ENCODE results near the gene ISG20L2. TPM values are rescaled to one million over a fixed set of nuclear protein-coding genes. Genes with fewer than 3 reads are reported as not detected.

The ISG20L2 gene
- total RNA-seq, 1 donor from 2014 or later, result 33.0 TPM

DNA sequence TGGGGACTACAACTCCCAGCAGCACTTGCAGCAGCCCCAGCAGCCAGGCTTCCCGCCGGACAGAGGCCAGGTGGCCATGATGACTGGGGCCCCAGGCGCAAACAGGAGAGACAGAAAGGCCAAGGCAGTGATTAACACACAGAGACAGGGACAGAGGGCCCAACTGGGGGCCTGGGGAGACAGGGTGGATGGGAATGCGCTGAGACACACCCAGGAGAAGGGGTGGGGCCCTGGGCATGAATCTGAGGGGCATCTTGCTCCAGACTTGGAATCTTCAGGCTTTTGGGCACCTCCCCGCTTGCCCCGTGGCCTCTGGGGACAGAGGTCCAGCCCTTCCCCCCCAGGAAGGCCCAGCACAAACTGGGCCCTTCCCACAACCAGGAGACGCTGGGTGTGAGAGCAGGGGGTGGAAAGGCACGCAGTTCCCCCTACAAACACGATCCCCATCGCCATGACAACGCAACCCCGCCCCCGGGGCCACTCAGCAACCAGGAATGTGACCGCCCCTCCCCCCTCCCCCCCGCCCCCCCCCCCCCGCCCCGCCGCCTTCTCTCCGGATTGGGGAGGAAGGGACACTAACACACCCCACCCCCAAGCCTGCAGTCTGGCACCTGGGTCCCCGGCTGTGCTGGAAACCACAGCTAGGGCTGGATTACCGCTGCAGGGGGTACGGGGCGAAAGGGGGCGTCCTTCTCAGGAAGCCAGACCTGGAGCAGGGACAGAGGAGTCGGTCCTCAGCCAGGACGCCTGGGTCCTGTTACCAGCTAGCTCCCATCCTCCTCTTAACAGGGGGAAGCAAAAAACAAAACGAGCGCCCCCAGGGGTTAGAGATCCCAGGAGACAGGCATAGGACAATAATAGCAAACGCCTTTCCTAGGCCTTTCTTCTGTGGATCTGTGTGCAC lies 18.4 kb upstream of the ISG20L2 start:
- peak overlapping the region; percentile 88 for H3K4me3 Mint-ChIP-seq (ENCODE audit: unreplicated experiment)
- H3K27me3 Mint-ChIP-seq (ENCODE audit: unreplicated experiment), result no peaks in the 10 kb centered on the region
- H3K9me3 Mint-ChIP-seq (ENCODE audit: unreplicated experiment), result no peaks in the 10 kb centered on the region
- H3K4me1 Mint-ChIP-seq (ENCODE audit: unreplicated experiment), result peaks cover 56% of the 10 kb centered on the region
- TF ChIP-seq, protein P1, sequence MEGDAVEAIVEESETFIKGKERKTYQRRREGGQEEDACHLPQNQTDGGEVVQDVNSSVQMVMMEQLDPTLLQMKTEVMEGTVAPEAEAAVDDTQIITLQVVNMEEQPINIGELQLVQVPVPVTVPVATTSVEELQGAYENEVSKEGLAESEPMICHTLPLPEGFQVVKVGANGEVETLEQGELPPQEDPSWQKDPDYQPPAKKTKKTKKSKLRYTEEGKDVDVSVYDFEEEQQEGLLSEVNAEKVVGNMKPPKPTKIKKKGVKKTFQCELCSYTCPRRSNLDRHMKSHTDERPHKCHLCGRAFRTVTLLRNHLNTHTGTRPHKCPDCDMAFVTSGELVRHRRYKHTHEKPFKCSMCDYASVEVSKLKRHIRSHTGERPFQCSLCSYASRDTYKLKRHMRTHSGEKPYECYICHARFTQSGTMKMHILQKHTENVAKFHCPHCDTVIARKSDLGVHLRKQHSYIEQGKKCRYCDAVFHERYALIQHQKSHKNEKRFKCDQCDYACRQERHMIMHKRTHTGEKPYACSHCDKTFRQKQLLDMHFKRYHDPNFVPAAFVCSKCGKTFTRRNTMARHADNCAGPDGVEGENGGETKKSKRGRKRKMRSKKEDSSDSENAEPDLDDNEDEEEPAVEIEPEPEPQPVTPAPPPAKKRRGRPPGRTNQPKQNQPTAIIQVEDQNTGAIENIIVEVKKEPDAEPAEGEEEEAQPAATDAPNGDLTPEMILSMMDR (IDR thresholded peaks at IDR 0.05), result peak; percentile 18
- DNase-seq (ENCODE audit: extremely low spot score, unreplicated experiment), result peak; percentile 97
- peaks cover 15% of the 10 kb centered on the region for H3K36me3 Mint-ChIP-seq (ENCODE audit: unreplicated experiment)
- peak overlapping the region; percentile 100 for H3K27ac Mint-ChIP-seq (ENCODE audit: unreplicated experiment)

DNA sequence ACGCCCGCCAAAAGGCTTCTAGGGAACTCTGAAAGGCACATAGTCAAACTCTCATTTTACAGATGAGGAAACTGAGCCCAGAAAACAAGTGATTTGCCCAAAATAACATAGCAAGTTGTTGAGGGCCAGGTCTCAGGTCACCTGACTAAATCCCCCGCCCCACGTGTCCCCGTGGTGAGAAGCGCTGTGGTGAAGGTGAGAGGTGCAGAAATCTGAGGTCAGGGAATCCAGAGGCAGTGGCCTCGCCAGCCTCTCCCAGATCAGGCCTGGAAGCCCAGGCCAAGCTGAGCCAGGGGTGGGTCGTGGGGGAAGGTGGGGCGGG lies 17.8 kb upstream of the ISG20L2 start:
- H3K4me3 Mint-ChIP-seq (ENCODE audit: unreplicated experiment), result peak overlapping the region; percentile 88
- TF ChIP-seq, protein P1 (IDR thresholded peaks at IDR 0.05), result no peak
- H3K36me3 Mint-ChIP-seq (ENCODE audit: unreplicated experiment), result peaks cover 16% of the 10 kb centered on the region
- no peaks in the 10 kb centered on the region for H3K9me3 Mint-ChIP-seq (ENCODE audit: unreplicated experiment)
- peak overlapping the region; percentile 100 for H3K27ac Mint-ChIP-seq (ENCODE audit: unreplicated experiment)
- no peak for DNase-seq (ENCODE audit: extremely low spot score, unreplicated experiment)
- H3K4me1 Mint-ChIP-seq (ENCODE audit: unreplicated experiment), result peaks cover 60% of the 10 kb centered on the region
- H3K27me3 Mint-ChIP-seq (ENCODE audit: unreplicated experiment), result no peaks in the 10 kb centered on the region

DNA sequence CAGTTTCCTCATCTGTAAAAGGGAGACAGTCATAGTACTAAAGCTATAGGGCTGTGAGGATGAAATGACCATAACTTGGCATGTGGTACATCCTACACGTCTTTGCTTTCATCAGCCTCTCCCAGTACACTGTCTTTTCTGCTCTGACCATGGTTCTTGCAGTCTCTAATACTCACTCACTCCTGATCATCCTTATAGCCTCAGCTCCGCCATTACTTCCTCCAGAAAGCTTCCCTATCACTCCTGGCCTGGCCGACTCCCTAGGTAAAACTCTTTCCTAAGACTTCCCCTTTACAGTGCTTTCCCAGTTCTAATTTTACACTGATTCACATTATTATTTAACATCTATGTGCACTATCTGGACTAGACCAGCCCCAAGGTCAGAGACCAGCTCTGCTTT lies 17.3 kb upstream of the ISG20L2 start:
- peaks cover 64% of the 10 kb centered on the region for H3K4me1 Mint-ChIP-seq (ENCODE audit: unreplicated experiment)
- no peaks in the 10 kb centered on the region for H3K9me3 Mint-ChIP-seq (ENCODE audit: unreplicated experiment)
- TF ChIP-seq, protein P1 (IDR thresholded peaks at IDR 0.05), result no peak
- no peaks in the 10 kb centered on the region for H3K27me3 Mint-ChIP-seq (ENCODE audit: unreplicated experiment)
- H3K36me3 Mint-ChIP-seq (ENCODE audit: unreplicated experiment), result peaks cover 17% of the 10 kb centered on the region
- H3K27ac Mint-ChIP-seq (ENCODE audit: unreplicated experiment), result peak overlapping the region; percentile 100
- no peak for DNase-seq (ENCODE audit: extremely low spot score, unreplicated experiment)
- peak overlapping the region; percentile 88 for H3K4me3 Mint-ChIP-seq (ENCODE audit: unreplicated experiment)

DNA sequence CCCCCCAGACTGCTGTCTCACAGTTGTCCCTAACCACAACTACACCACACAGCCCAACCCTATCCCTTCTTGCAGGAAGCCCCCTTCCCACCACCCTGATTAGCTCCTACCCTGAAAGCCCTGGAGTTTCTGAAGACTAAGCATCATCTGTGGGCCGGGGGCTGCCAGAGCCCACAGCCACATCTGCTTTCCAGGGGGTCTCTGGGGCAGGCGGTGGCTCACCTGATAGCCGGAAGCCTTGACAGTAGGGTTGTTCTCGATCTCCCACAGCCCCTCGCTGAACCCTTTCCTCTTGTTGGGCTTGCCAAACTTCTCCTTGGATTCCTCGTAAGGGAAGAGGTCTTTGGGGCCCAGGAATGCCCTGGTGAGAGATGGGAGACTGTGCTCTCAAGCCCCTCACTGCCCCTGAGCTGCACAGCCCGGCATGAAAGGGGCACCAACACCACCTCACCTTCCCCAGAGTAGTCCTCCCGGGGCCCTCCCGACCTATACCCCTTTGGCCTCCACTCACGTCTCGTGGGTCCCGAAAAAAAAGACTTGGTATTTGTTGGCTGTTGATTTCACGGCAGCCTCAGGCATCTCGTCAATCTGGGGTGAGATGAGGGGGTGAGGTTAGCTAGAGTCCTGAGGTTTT lies 16.3 kb upstream of the ISG20L2 start:
- Mint-ChIP-seq H3K4me3 (ENCODE audit: unreplicated experiment) (no peak overlapping the region), H3K27ac (ENCODE audit: unreplicated experiment) (peak overlapping the region; percentile 100), H3K36me3 (ENCODE audit: unreplicated experiment) (peaks cover 17% of the 10 kb centered on the region), H3K27me3 (ENCODE audit: unreplicated experiment) (no peaks in the 10 kb centered on the region), H3K4me1 (ENCODE audit: unreplicated experiment) (peaks cover 66% of the 10 kb centered on the region), H3K9me3 (ENCODE audit: unreplicated experiment) (no peaks in the 10 kb centered on the region)
- TF ChIP-seq, protein P1 (IDR thresholded peaks at IDR 0.05), result no peak
- DNase-seq (ENCODE audit: extremely low spot score, unreplicated experiment), result no peak

DNA sequence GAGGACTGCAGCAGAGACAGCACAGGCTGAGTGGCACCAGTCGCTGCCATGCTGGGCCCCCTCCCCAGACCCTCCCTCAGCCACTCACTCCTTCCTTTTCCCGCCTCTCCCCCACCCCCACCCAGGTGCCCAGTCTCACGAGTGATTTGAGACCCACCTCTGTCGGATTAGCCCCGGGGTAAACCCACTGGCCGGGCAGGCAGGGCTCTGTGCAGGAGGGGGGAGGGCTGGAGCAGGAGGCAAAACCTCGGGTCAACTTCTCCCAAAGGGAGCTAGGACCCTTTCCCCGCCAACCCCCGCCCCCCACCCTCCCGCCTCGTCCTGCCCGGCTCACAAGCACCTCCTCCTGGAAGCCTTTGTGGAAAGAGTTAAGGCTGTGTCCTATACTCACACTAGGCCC lies 15.8 kb upstream of the ISG20L2 start:
- DNase-seq (ENCODE audit: extremely low spot score, unreplicated experiment), result no peak
- Mint-ChIP-seq H3K9me3 (ENCODE audit: unreplicated experiment) (no peaks in the 10 kb centered on the region), H3K4me1 (ENCODE audit: unreplicated experiment) (peaks cover 61% of the 10 kb centered on the region), H3K36me3 (ENCODE audit: unreplicated experiment) (peaks cover 17% of the 10 kb centered on the region), H3K27me3 (ENCODE audit: unreplicated experiment) (no peaks in the 10 kb centered on the region), H3K4me3 (ENCODE audit: unreplicated experiment) (no peak overlapping the region), H3K27ac (ENCODE audit: unreplicated experiment) (peak overlapping the region; percentile 100)
- TF ChIP-seq, protein P1 (IDR thresholded peaks at IDR 0.05), result no peak
